ENCODE results near the gene MAPK8. TPM values are rescaled to one million over a fixed set of nuclear protein-coding genes. Genes with fewer than 3 reads are reported as not detected.

Gene MAPK8
- total and polyA plus RNA-seq, 10 donors = 5.2 to 61.4 (median 37.4) TPM

DNA sequence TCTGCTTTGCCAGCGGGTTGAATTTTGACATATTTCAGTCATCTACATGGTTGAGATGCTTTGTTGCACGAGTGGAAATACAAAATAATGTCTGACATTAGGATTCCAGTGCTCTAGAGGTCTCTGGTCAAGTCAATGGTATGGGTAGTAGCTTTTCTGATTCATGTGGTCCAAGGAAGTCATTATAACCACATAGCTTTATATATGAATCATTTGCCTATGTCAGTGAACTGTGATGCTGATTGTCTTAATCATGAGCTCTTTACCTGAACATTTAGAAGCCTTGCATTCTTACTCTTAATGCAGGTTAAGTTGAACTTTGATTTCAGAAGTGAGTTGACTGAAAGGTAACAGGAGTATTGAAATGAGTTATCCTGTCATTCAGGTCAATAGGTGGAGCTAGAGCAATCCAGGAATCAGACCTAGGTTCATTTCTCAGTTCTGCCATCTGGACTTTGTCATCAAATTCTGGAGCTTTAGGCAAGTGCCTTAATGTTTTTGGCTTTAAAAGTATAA is 3.3 kb downstream of the MAPK8 start:
- WGBS, 5 donors = 73 to 78% (median 75%) methylated on average over 2 of the region's 2 CpGs
- DNase-seq = no peak
- Histone ChIP-seq H3K9me3 (no peaks in the 10 kb centered on the region), H3K4me3 (no peak overlapping the region), H3K36me3 (no peaks in the 10 kb centered on the region), H3K27ac (no peak overlapping the region), H3K4me1 (peaks cover 18 to 49% (median 26%) of the 10 kb centered on the region in 6 donors), H3K27me3 (replicated peaks in 1 of 7) (no peaks in the 10 kb centered on the region)
- TF ChIP-seq, protein P1, sequence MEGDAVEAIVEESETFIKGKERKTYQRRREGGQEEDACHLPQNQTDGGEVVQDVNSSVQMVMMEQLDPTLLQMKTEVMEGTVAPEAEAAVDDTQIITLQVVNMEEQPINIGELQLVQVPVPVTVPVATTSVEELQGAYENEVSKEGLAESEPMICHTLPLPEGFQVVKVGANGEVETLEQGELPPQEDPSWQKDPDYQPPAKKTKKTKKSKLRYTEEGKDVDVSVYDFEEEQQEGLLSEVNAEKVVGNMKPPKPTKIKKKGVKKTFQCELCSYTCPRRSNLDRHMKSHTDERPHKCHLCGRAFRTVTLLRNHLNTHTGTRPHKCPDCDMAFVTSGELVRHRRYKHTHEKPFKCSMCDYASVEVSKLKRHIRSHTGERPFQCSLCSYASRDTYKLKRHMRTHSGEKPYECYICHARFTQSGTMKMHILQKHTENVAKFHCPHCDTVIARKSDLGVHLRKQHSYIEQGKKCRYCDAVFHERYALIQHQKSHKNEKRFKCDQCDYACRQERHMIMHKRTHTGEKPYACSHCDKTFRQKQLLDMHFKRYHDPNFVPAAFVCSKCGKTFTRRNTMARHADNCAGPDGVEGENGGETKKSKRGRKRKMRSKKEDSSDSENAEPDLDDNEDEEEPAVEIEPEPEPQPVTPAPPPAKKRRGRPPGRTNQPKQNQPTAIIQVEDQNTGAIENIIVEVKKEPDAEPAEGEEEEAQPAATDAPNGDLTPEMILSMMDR (IDR thresholded peaks at IDR 0.05 in 8 of 11, conservative IDR thresholded peaks at IDR 0.05 in 3 of 11) = no peak
- TF ChIP-seq POLR2A (IDR thresholded peaks at IDR 0.05) (no peak), POLR2AphosphoS5 (IDR thresholded peaks at IDR 0.05) (no peak)
- intact Hi-C loops (cut with DNase I; ENCODE audit: low total_unique reads) = no loop called here

DNA sequence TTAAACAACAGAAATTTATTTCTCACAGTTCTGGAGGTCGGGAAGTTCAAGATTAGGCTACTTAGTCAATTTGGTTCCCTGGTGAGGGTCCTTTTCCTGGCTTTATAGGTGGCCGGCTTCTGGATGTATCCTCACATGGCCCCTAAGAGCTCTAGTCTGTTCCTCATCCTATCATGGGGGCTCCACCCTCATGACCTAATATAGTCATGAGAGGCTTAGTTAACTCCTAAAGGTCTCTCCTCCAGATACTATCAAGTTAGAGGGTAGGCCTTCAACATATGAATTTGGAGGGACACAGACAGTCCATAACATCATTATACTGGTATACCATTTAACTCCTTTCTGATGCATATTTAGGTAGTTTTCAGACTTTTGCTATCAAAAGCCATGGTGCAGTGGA is 7.6 kb downstream of the MAPK8 start:
- no peak overlapping the region for H3K27ac ChIP-seq
- 84 to 98% (median 92%) methylated on average over 2 of the region's 2 CpGs for WGBS, 5 donors
- intact Hi-C loops (cut with DNase I; ENCODE audit: low total_unique reads) = no loop called here
- no peak for DNase-seq
- no peaks in the 10 kb centered on the region for H3K9me3 ChIP-seq
- no peaks in the 10 kb centered on the region for H3K27me3 ChIP-seq (replicated peaks in 1 of 7)
- no peaks in the 10 kb centered on the region for H3K36me3 ChIP-seq
- peaks cover 3 to 52% (median 14%) of the 10 kb centered on the region in 6 donors for H3K4me1 ChIP-seq
- TF ChIP-seq POLR2A (IDR thresholded peaks at IDR 0.05) (no peak), POLR2AphosphoS5 (IDR thresholded peaks at IDR 0.05) (no peak)
- TF ChIP-seq, protein P1 (IDR thresholded peaks at IDR 0.05 in 8 of 11, conservative IDR thresholded peaks at IDR 0.05 in 3 of 11) = no peak
- H3K4me3 ChIP-seq = no peak overlapping the region

GRCh38 chr10:48316236-48316635 is 9.8 kb downstream of the MAPK8 start:
- TF ChIP-seq POLR2AphosphoS5 (IDR thresholded peaks at IDR 0.05) (no peak), POLR2A (IDR thresholded peaks at IDR 0.05) (no peak)
- TF ChIP-seq, protein P1 (IDR thresholded peaks at IDR 0.05 in 8 of 11, conservative IDR thresholded peaks at IDR 0.05 in 3 of 11) = no peak
- Histone ChIP-seq H3K9me3 (no peaks in the 10 kb centered on the region), H3K27ac (no peak overlapping the region), H3K36me3 (no peaks in the 10 kb centered on the region), H3K4me1 (peaks cover 0 to 36% (median 8%) of the 10 kb centered on the region in 6 donors), H3K4me3 (no peak overlapping the region), H3K27me3 (replicated peaks in 1 of 7) (no peaks in the 10 kb centered on the region)
- WGBS, 5 donors = 93 to 96% (median 94%) methylated on average over 4 of the region's 4 CpGs
- intact Hi-C loops (cut with DNase I; ENCODE audit: low total_unique reads) = no loop called here
- no peak for DNase-seq

DNA sequence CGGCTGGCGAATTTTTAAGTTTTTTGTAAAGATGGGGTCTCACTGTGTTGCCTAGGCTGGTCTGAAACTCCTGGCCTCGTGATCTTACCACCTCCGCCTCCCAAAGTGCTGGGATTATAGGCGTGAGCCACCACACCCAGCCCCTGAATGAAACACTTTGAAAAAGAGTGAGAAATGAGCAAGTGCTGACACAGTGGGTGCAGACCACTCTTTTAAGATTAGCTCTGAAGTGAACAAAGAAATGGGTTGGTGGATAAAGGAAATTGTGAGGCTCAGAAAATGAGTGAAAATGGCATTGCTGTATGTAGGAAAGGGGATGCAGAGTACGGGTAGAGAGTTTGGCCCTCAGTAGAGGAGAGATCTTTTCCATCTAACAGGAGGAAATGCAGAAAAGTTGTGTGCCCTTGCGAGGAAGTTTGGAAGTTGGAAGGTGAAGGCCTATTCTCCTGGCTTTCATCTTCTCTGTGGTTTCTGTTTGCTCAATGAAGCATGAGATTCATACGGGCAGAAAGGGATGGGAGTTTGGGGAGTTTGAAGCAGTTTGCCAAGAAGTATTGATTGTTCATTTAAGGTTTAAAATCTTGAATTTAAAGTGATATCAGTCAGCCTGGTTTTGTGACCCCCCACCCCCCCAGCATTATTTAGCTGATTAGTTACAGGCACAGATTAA is 11.0 kb downstream of the MAPK8 start:
- DNase-seq = no peak
- no peaks in the 10 kb centered on the region for H3K27me3 ChIP-seq (replicated peaks in 1 of 7)
- H3K36me3 ChIP-seq = no peaks in the 10 kb centered on the region
- H3K4me1 ChIP-seq = peaks cover 0 to 36% (median 8%) of the 10 kb centered on the region in 6 donors
- peak overlapping the region in 3 of 8 donors; percentile 12 to 40 (median 39) for H3K27ac ChIP-seq
- 64 to 79% (median 72%) methylated on average over 8 of the region's 8 CpGs for WGBS, 5 donors
- intact Hi-C loops (cut with DNase I; ENCODE audit: low total_unique reads) = no loop called here
- H3K9me3 ChIP-seq = no peaks in the 10 kb centered on the region
- TF ChIP-seq POLR2A (IDR thresholded peaks at IDR 0.05) (no peak), POLR2AphosphoS5 (IDR thresholded peaks at IDR 0.05) (no peak)
- TF ChIP-seq, protein P1 (IDR thresholded peaks at IDR 0.05 in 8 of 11, conservative IDR thresholded peaks at IDR 0.05 in 3 of 11) = no peak
- H3K4me3 ChIP-seq = no peak overlapping the region
